GM12873 (cell line): Measurements from ENCODE around the gene SLX9.

Experiments used
- CTCF ChIP-seq: IDR thresholded peaks from 2 replicates; pipeline ENCODE4 v1.5.1; 2012; ENCODE audit warnings: low read depth, mild to moderate bottlenecking, moderate library complexity, low read length, control low read depth; ENCODE audit not compliant: insufficient read depth; ENCODE audit errors: missing control alignments

SLX9 gene

GRCh38 chr21:44969066-44969670 is 29.3 kb downstream of the SLX9 start:
- no peak for TF ChIP-seq CTCF

GRCh38 chr21:44969931-44970755 is 30.3 kb downstream of the SLX9 start:
- TF ChIP-seq CTCF = no peak

GRCh38 chr21:44970766-44971671 is 31.2 kb downstream of the SLX9 start:
- TF ChIP-seq CTCF = no peak

- no peak for TF ChIP-seq CTCF
Observed at GRCh38 chr21:44971672-44971995, 31.8 kb downstream of the SLX9 start.

- peak; percentile 32 for TF ChIP-seq CTCF
Observed at GRCh38 chr21:44972301-44972814, 32.5 kb downstream of the SLX9 start.

- no peak for TF ChIP-seq CTCF
Observed at GRCh38 chr21:44972821-44973220, 33.0 kb downstream of the SLX9 start.

- no peak for TF ChIP-seq CTCF
Observed at GRCh38 chr21:44973598-44973997, 33.8 kb downstream of the SLX9 start.
